ENCODE measurements around the gene PDIA4.

The PDIA4 gene

GRCh38 chr7:149071182-149071635 is 42.9 kb upstream of the PDIA4 start:
- no peaks in the 10 kb centered on the region for H3K9me2 ChIP-seq (ENCODE audit: low read depth, low read length)

GRCh38 chr7:149070372-149071125 is 42.2 kb upstream of the PDIA4 start:
- Histone ChIP-seq H4K20me1 (ENCODE audit: insufficient read depth, low read length) (no peaks in the 10 kb centered on the region), H3K9me2 (ENCODE audit: low read depth, low read length) (no peaks in the 10 kb centered on the region), H3K27ac (ENCODE audit: low read depth, low read length, poor library complexity, severe bottlenecking) (no peak overlapping the region), H3K4me2 (ENCODE audit: low read length) (no peak overlapping the region), H3K27me3 (ENCODE audit: insufficient read depth, low read length) (no peaks in the 10 kb centered on the region), H3K36me3 (ENCODE audit: insufficient read depth, low read length) (peaks cover 44% of the 10 kb centered on the region), H3K4me3 (ENCODE audit: low read depth, low read length, poor library complexity, severe bottlenecking) (no peak overlapping the region), H3K9me3 (ENCODE audit: low read length) (no peaks in the 10 kb centered on the region), H3K79me2 (ENCODE audit: insufficient read depth, low read length) (no peaks in the 10 kb centered on the region), H3K4me1 (ENCODE audit: insufficient read depth, low read length, severe bottlenecking) (peaks cover under 1% of the 10 kb centered on the region), H2AFZ (ENCODE audit: low read length) (no peak overlapping the region), H3K9ac (ENCODE audit: low read length) (no peak overlapping the region), H3F3A (ENCODE audit: insufficient read depth, low read length) (no peaks in the 10 kb centered on the region)
- TF ChIP-seq CTCF (IDR thresholded peaks at IDR 0.05; ENCODE audit: low read length) (no peak), EZH2 (IDR thresholded peaks at IDR 0.05; ENCODE audit: borderline replicate concordance, low read length) (no peak)

More at GRCh38 chr7:149071182-149071635, 42.9 kb upstream of the PDIA4 start:
- H3K4me3 ChIP-seq (ENCODE audit: low read depth, low read length, poor library complexity, severe bottlenecking): no peak overlapping the region
- no peak overlapping the region for H3K4me2 ChIP-seq (ENCODE audit: low read length)
- peaks cover 44% of the 10 kb centered on the region for H3K36me3 ChIP-seq (ENCODE audit: insufficient read depth, low read length)
- H3K9me3 ChIP-seq (ENCODE audit: low read length): no peaks in the 10 kb centered on the region
- H2AFZ ChIP-seq (ENCODE audit: low read length): no peak overlapping the region
- H3F3A ChIP-seq (ENCODE audit: insufficient read depth, low read length): no peaks in the 10 kb centered on the region
- no peak for TF ChIP-seq EZH2 (IDR thresholded peaks at IDR 0.05; ENCODE audit: borderline replicate concordance, low read length)
- TF ChIP-seq CTCF (IDR thresholded peaks at IDR 0.05; ENCODE audit: low read length): no peak
- H3K79me2 ChIP-seq (ENCODE audit: insufficient read depth, low read length): no peaks in the 10 kb centered on the region
- H4K20me1 ChIP-seq (ENCODE audit: insufficient read depth, low read length): no peaks in the 10 kb centered on the region
- H3K27me3 ChIP-seq (ENCODE audit: insufficient read depth, low read length): no peaks in the 10 kb centered on the region
- no peak overlapping the region for H3K9ac ChIP-seq (ENCODE audit: low read length)
- H3K27ac ChIP-seq (ENCODE audit: low read depth, low read length, poor library complexity, severe bottlenecking): no peak overlapping the region
- no peaks in the 10 kb centered on the region for H3K4me1 ChIP-seq (ENCODE audit: insufficient read depth, low read length, severe bottlenecking)

- Histone ChIP-seq H3K9me3 (ENCODE audit: low read length) (no peaks in the 10 kb centered on the region), H3K4me1 (ENCODE audit: insufficient read depth, low read length, severe bottlenecking) (peaks cover 8% of the 10 kb centered on the region), H3K27ac (ENCODE audit: low read depth, low read length, poor library complexity, severe bottlenecking) (no peak overlapping the region), H3K27me3 (ENCODE audit: insufficient read depth, low read length) (no peaks in the 10 kb centered on the region), H3F3A (ENCODE audit: insufficient read depth, low read length) (no peaks in the 10 kb centered on the region), H3K36me3 (ENCODE audit: insufficient read depth, low read length) (peaks cover 33% of the 10 kb centered on the region), H3K4me3 (ENCODE audit: low read depth, low read length, poor library complexity, severe bottlenecking) (no peak overlapping the region), H3K4me2 (ENCODE audit: low read length) (no peak overlapping the region), H3K9me2 (ENCODE audit: low read depth, low read length) (no peaks in the 10 kb centered on the region), H3K79me2 (ENCODE audit: insufficient read depth, low read length) (no peaks in the 10 kb centered on the region), H3K9ac (ENCODE audit: low read length) (no peak overlapping the region), H4K20me1 (ENCODE audit: insufficient read depth, low read length) (no peaks in the 10 kb centered on the region), H2AFZ (ENCODE audit: low read length) (no peak overlapping the region)
- peak; percentile 59 for TF ChIP-seq CTCF (IDR thresholded peaks at IDR 0.05; ENCODE audit: low read length)
- TF ChIP-seq EZH2 (IDR thresholded peaks at IDR 0.05; ENCODE audit: borderline replicate concordance, low read length): no peak
Measured at GRCh38 chr7:149067869-149068268, 39.6 kb upstream of the PDIA4 start.

Measured in OCI-LY1 (cell line).